ENCODE results near the gene MN1. TPM values are rescaled to one million over a fixed set of nuclear protein-coding genes. Genes with fewer than 3 reads are reported as not detected.

The MN1 gene
- total RNA-seq, 2 experiments from 2014 or later = 0.04 to 0.10 TPM

DNA sequence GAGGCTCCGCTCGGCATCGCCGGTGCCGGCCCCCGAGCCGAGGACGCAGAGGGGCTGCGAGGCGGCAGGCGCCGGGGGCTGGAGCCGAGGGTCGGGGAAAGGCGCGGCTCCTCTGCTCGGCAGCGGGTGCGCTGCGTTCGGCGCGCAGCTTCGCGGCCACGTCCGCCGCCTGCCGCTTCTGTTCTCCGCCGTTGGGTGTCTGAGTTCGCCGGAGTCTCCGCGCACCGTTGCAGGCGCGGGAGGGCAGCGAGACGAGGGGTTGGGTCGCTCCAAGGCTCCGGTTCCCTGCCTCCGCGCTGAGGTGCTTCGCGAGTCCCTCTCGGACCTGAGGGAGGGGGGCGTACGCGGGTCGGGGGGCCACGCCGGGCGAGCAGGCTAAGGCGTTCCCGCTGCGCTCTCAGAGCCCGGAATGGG, 347 bp downstream of the MN1 start:
- CTCF ChIA-PET = no interaction called here
- POLR2A ChIA-PET = no interaction called here

DNA sequence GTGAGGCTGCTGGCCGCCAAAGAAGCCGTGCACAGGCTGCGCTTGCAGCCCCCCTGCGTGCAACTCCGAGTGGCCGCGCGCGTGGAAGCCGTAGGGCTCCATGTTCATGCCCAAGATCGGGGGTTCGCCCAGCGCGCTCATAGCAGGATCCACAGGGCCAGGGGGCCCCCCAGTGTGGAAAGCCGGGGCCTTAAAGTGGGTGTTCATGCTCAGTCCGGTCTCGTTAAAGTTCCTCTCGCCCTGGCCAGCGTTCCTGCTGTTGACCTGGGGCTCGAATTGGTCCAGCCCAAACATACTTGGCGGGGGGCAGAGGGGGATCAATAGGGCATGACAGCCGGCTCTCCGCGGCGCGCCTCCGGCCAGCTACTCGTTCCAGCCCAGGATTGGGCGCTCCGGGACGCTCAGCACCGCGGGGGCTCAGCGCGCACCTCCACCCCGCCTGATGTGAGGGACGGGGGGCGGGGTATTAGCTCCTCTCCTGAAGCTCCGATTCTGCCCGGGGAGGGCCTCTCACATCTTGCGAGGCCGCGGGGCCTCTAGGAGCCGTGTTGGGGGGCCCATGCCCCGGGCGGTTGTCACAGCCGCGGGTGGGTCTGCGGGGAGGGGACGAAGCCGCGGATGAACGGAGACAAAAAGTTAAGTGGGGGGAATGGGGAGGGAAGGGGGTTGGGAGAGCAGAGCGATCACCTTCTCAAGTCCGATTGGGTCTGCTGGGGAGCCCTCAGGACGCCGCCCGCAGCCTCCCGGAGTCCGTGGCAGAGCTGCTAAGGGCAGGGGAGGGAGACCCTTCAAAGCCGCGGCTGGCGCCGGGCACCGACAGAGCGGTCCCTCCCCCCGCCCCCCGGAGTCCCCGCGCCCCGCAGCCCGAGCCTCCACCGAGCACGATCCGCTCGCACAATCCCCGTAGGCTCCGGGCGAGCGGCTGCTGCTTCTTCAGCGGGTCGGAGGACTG, 1.0 kb downstream of the MN1 start:
- ChIA-PET POLR2A (no interaction called here), CTCF (no interaction called here)

DNA sequence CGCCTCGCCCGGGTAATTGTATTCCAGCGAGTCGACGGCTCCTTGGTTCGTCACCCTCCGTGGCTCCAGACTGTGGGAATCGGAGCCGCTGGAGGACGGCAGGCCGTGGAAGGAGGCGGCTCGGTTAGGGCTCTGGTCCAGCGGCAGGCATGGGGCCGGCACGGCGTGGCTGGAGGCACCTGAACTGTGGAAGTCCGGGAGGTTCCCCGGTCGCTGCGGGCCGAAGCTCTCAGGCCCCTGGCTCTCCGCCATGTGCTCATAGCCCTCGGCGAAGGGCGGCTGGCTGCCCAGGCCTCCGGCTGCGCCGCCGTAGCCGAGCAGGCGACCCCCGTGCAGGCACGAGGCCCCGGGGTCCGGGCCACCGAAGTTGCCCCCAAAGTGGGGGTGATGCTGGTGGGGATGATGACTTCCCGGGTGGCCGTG, 1.7 kb downstream of the MN1 start:
- CTCF ChIA-PET = no interaction called here
- POLR2A ChIA-PET = no interaction called here

GRCh38 chr22:27799015-27799826, 2.3 kb downstream of the MN1 start:
- CTCF ChIA-PET = no interaction called here
- POLR2A ChIA-PET = no interaction called here

- CTCF ChIA-PET = no interaction called here
- POLR2A ChIA-PET = no interaction called here
Measured at GRCh38 chr22:27798511-27799014, 3.0 kb downstream of the MN1 start.

DNA sequence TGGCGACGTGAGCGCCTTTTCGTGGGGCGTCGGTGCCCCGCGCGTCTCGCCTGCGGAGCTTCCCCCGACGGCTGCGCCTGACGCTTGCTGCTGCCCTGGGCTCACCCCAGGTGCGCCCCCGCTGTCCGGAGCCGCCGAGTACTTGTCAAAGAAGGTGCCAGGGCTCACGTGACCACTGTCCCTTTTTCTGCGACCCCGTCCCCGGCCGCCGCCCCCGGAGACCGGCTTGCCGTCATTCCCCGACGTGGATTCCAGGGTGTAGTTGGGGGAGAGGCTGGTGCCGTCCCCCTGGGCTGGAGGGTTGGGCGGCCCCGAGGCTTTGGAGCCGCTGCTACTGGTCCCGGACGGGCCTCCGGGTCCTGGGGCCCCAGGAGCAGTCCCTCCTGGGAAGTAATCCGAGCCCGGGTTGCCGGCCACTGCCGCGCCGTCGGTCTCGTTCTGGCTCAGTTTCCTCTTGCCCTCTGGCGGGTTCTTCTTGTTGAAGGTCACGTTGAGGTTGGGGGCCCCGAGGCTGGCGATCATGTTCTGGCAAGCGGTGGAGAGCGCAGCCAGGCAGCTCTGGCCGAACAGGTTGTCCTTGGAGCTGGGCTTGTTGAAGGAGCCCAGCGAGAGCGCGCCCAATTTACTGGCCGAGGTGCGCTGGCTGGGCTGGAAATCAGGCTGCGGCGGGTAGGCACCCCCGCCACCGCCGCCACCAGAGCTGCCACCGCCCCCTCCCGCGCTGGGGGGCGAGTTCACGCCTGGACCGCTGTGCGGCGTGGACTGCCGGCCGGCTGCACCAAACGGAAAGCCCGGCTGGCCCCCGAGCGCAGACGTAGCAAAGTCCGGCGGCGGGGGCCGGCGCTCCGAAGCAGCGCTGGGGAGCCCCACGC, 3.8 kb downstream of the MN1 start:
- POLR2A ChIA-PET = no interaction called here

GRCh38 chr22:27796829-27797519, 4.6 kb downstream of the MN1 start:
- POLR2A ChIA-PET = no interaction called here
- CTCF ChIA-PET = no interaction called here

More for the DNA sequence above, 3.8 kb downstream of the MN1 start:
- CTCF ChIA-PET = no interaction called here

GRCh38 chr22:27795696-27796517, 5.6 kb downstream of the MN1 start:
- ChIA-PET POLR2A (no interaction called here), CTCF (no interaction called here)

DNA sequence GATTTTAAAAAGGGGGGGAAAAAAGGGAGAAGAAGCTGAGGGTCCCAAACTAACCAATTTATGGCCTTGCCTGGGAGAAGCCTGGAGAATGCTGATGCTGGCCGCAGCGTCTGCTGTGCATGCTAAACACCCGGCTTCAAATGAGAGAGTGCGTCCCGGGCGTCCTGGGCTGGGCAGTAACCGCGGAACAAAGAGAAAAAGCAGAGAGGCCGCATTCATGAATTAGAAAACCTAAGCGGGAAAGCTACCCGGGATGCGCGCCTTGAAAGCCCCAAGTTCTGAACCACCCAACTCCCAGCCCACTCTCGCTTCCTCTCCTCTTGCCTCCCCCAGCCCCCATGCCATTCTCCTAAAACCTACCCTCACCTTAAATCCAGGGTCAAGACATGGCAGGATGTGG, 6.5 kb downstream of the MN1 start:
- POLR2A ChIA-PET = no interaction called here
- CTCF ChIA-PET = no interaction called here

GRCh38 chr22:27794226-27794625, 7.3 kb downstream of the MN1 start:
- ChIA-PET POLR2A (no interaction called here), CTCF (no interaction called here)

DNA sequence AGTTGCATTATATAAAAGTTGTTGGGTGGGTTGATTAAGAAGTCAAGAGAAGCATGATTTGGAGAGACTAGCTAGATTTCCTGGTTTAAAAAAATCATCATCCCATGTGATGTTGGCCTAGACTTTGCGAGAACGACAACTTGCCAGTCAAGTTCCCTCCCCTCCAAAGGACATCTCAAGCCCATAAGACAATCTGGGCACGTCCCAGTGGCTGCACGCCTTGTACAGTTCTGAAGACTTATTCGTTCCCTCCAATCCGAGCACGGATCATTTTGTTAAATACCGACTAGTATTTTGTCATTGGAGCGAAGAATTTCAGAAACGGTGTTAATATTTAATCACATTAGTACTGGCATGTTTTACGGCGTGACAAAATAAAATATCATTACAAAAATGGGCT, 8.0 kb downstream of the MN1 start:
- ChIA-PET CTCF (no interaction called here), POLR2A (no interaction called here)

GRCh38 chr22:27792452-27793161, 8.9 kb downstream of the MN1 start:
- POLR2A ChIA-PET = no interaction called here
- CTCF ChIA-PET = no interaction called here

GRCh38 chr22:27791859-27792241, 9.7 kb downstream of the MN1 start:
- POLR2A ChIA-PET = no interaction called here

DNA sequence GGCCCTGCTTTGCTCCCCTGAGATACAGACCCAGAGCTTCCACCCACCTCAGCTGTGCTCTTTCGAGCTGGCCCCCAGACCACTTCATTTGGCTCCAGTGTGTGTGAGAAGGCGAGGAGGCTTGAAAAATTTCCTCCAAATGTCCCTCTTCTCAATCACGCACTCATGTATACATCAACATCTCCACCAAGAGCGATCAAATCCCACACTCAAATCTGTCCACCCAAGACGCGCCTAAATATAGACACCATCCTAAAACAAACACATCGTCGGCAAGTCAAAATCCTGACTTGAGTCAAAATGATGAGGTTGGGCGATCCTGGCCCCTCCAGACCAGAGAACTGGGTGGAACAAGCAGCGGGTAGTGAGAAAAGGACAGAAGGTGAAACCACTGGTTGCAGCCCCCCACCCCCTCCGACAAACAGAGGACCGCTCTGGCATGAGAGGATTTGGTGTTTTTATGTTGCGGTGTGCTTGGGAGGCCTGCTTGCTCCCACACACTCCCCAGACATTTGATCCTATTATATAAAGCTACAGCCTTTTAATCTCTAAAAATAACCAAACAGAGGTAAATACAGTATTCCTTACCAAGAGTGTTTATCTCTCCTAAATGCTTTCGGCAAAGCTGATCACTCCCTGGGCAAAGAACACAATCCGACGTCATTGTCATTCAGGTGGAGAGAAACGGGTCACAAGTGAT, 10.2 kb downstream of the MN1 start:
- CTCF ChIA-PET = no interaction called here

More at GRCh38 chr22:27791859-27792241, 9.7 kb downstream of the MN1 start:
- CTCF ChIA-PET = no interaction called here

GRCh38 chr22:27790376-27791158, 11.0 kb downstream of the MN1 start:
- ChIA-PET POLR2A (no interaction called here), CTCF (no interaction called here)

More for the DNA sequence above, 10.2 kb downstream of the MN1 start:
- POLR2A ChIA-PET = no interaction called here

DNA sequence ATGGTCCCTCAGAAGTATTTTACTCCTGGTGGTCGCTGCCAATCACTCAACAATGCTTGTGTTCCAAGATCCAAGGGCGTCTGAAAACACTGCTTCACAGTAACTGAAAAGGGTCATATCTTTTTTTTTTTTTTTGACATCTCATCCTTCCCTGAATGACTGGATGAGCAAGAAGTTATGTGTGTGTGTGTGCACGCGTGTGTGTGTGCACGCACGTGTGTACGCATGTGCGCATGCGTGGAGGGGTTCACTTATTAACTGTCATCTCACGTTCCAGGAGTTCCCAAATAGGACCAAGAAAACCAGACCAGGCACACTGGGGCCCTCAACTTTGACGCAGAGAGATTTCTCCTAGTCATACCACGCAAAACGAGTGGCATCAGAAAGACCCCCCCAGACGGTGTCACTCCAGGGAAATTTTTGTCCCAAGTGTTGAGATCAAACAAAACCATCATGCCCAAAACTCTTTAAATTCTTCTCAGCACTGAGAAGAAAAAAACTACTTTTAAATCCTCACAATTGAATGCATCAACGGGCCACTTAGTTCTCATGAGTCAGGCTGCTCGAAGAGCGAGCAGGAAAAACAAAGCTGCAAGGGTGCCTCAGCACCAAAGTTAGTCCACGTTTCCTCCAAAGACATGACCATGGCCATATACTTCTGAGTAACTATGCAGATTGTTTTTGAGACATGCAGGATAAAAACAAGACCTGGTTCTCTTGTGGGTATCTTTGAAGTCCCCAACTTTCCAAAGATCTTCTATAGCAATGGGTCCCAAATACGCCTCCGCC, 12.9 kb downstream of the MN1 start:
- POLR2A ChIA-PET = no interaction called here
- CTCF ChIA-PET = no interaction called here
